HG02763 (cell line): ENCODE data around the gene COPE.
A peak's percentile ranks its signal among the peaks of the same experiment; 100 is the strongest.
"Not testable (repeated sequence)": the region's sequence is repeated elsewhere in the genome, so short reads cannot be mapped to it uniquely, and the experiment has no call there.

Source experiments
- ATAC-seq: cut with Tn5 transposase; IDR thresholded peaks from one replicate; pipeline ENCODE4 v1.9.1; 2021; ENCODE audit warnings: mild to moderate bottlenecking, moderate library complexity; ENCODE audit not compliant: unreplicated experiment

COPE gene

GRCh38 chr19:18919086-18919899, at the start of gene COPE, which contains the start of gene DDX49:
Gene COPE, minus strand, starts transcription at chr19:18919387. Its CDS starts 39 bp downstream, at chr19:18919348.
Gene DDX49, plus strand, starts transcription at chr19:18919715. Its CDS starts 27 bp downstream, at chr19:18919742.
- peak; percentile 93 for ATAC-seq

- no peak for ATAC-seq
These were observed 48.4 kb upstream of the COPE start for GRCh38 chr19:18967358-18968146.

GRCh38 chr19:18966307-18966706, 47.1 kb upstream of the COPE start:
- ATAC-seq, result no peak

GRCh38 chr19:18964121-18964520, 44.9 kb upstream of the COPE start:
- no peak for ATAC-seq

- ATAC-seq, result no peak
These were observed 42.8 kb upstream of the COPE start for GRCh38 chr19:18961767-18962620.

- no peak for ATAC-seq
These were observed 41.2 kb upstream of the COPE start for GRCh38 chr19:18960370-18960769.

- ATAC-seq, result no peak
These were observed 35.9 kb upstream of the COPE start for GRCh38 chr19:18955042-18955441.

GRCh38 chr19:18954094-18954493, 34.9 kb upstream of the COPE start:
- ATAC-seq, result no peak

GRCh38 chr19:18952364-18953003, 33.3 kb upstream of the COPE start:
- not testable (repeated sequence) for ATAC-seq

- ATAC-seq, result no peak
These were observed 32.6 kb upstream of the COPE start for GRCh38 chr19:18951721-18952281.

- no peak for ATAC-seq
These were observed 30.7 kb upstream of the COPE start for GRCh38 chr19:18949858-18950257.

- no peak for ATAC-seq
These were observed 29.8 kb upstream of the COPE start for GRCh38 chr19:18948976-18949356.

- no peak for ATAC-seq
These were observed 29.1 kb upstream of the COPE start for GRCh38 chr19:18948075-18948975.

- ATAC-seq, result no peak
These were observed 27.7 kb upstream of the COPE start for GRCh38 chr19:18946918-18947317.

GRCh38 chr19:18946335-18946734, 27.1 kb upstream of the COPE start:
- no peak for ATAC-seq

GRCh38 chr19:18945297-18945696, 26.1 kb upstream of the COPE start:
- ATAC-seq, result no peak

GRCh38 chr19:18943465-18943864, 24.3 kb upstream of the COPE start:
- no peak for ATAC-seq

- no peak for ATAC-seq
These were observed 23.5 kb upstream of the COPE start for GRCh38 chr19:18942692-18943091.

GRCh38 chr19:18941628-18942354, 22.6 kb upstream of the COPE start:
- no peak for ATAC-seq
